ENCODE results near the gene KCNJ14.
A peak's percentile ranks its signal among the peaks of the same experiment; 100 is the strongest.

The KCNJ14 gene

GRCh38 chr19:48490981-48491792 lies 35.8 kb downstream of the KCNJ14 start:
- no peak for DNase-seq

DNA sequence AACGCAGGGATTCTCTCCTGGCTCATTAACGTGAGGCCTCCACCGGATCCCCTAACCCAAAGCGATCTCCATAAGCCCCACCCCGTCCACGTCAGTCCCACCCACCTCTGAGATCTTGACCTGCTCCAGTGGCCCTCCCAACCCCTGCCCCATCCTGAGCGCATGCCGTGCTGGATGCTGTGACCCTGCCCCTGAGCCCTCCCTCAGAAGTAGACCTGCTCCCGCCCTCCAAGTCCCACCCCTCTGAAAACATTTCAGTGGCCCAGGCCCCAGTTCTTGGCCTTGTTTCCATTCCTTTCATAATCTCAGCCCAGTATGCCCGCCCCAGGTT lies 36.4 kb downstream of the KCNJ14 start:
- DNase-seq = no peak

DNA sequence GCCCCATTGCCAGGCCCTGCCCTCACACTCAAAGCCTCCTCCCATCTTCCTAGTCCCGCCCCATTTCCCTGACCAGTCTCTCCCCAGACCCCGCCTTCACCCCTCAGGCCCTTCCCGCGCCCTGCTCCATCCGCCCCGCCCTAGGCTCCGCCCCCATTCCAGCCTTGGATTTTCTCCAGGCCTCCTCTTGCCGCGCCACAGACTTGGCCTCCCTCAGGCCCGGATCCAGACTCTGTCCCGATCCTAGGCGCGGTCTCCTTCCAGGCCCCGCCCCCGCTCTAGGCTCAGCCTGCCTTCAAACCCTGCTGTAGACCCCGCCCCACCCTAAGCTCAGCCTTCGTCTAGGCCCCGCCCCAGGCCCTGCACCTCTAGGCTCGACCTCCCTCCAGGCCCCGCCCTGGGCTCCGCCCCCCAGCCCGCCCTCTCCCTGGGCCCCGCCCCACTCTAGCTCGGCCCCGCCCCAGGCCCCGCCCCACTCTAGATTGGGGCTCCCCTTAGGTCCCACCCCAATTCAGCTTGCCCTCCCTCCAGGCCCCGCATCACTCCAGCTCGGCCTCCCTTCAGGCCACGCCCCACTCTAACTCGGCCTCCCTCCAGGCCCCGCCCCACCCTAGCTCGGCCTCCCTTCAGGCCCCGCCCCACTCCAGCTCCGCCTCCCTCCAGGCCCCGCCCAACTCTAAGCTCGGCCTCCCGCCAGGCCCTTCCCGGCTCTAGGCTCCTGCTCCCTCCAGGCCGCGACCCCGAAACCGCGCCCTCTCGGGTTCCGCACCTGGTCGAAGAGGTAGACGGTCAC lies 37.7 kb downstream of the KCNJ14 start:
- DNase-seq = no peak

DNA sequence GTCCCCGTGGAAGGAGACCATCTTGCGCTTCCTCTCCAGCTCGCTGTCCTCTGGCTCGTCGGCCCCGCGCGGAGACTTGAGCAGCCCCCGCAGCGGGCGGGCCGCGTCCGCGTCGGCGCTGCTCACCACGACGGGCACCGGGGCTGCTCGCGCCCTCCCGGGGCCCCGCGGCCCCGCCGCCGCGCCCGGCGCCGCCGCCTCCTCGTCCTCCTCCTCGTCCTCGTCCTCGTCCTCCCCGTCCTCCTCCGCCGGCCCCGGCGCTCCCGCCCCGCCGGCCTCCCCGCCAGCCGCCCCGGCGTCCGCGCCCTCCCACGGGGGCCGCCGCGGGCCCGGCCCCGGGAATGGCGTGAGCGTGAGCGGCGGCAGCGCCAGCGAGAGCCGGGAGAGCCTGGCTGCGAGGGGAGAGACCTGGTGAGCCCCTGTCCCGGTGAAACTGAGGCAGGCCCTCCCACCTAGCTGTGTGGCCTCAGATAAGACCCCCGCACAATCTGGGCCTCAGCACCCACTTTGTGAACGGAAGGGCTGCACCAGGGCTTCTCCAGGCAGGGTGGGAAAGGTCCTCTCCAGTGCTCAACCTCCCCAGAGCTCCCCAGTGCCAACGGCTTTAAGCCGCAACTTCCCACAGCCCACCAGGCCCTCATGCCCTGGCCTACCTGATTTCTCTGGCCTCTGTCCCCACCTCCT lies 38.5 kb downstream of the KCNJ14 start:
- no peak for DNase-seq

DNA sequence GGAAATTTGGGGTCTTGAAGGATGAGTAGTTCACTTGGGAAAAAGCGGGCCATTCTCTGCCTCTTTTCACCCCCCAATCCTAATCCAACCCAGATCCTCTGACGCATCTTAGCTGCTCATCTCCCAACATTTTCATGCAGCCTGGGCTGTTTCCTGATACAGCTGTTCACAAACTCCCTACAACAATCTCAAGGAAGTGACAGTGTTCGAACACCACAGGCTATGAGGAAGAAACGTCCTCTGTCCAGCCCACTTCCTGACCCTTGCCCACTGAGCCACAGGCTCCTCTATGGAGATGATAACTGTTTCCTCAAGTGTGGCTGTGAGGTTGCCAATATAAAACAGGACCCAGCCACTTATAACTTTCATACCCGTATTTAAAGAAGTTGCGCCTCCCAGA lies 40.0 kb downstream of the KCNJ14 start:
- no peak for DNase-seq

DNA sequence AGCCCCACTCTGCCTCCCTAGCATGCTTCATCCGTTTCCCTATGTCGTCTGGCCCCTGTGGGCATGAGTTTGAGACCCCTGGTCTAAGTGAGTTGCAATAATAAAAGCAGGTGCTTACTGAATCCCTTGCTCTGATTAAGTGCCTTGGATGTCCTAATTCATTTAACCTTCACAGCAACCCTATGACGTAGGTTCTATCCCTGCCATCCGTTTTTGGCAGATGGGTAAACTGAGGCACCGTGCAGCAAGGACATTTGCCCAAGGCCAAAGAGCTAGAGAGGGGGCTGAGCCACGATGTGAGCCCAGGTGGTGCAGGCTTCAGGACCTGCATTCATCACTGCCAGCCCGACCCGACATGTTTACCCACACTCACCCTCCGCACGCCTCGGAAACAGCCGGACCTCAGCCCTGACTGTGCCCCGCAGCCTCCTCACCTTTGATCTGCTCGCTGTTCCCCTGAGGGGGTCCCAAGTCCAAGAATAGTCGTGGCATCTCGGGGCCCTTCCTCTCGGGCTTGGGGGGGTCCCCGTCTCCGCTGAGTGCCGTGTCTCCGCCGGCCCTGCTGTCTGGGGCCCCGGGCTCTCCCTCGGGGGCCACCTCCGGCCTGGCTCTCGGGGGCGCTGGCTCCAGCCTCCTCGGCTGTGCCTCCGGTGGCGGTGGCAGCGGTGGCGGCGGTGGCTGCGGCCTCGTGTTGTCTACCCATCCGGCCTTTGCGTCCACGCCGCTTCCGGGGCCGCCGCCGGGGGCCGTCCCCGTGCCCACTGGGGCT lies 41.8 kb downstream of the KCNJ14 start:
- no peak for DNase-seq

GRCh38 chr19:48497728-48498594 lies 42.6 kb downstream of the KCNJ14 start:
- DNase-seq = no peak

DNA sequence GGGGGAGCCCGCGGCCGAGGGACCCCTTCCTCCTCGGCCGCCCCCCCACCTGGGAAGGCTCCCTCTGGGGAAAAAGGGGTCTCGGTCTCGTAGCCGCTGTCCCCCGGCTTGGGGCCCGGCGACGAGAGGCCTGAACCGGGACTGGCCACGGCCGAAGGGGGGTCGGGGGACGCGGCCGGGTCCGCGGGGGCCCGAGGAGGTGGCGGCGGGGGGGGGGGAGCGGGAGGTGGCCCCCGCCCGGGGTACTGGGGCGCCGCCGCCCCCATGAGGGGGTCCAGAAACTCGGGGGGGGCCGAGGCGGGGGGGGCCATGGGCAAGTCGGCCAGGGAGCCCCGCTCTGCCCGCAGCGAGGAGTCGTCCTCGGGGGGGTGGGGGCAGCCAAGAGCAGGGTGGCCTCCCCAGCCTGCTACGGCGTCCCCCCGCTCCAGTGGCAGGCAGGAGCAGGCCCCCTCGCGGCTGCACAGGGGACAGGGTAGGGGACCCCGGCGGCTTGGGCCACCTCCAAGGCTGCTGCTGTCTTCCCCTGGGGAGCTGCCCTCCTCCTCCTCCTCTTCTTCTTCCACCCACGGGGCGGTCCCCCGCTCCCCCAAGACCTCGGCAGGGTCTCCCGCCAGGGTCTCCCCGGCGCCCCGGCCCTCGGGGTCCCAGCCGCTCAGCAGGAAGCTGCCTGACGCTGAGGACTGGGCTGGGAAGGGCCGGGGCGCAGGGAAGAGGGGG lies 43.4 kb downstream of the KCNJ14 start:
- DNase-seq = no peak

DNA sequence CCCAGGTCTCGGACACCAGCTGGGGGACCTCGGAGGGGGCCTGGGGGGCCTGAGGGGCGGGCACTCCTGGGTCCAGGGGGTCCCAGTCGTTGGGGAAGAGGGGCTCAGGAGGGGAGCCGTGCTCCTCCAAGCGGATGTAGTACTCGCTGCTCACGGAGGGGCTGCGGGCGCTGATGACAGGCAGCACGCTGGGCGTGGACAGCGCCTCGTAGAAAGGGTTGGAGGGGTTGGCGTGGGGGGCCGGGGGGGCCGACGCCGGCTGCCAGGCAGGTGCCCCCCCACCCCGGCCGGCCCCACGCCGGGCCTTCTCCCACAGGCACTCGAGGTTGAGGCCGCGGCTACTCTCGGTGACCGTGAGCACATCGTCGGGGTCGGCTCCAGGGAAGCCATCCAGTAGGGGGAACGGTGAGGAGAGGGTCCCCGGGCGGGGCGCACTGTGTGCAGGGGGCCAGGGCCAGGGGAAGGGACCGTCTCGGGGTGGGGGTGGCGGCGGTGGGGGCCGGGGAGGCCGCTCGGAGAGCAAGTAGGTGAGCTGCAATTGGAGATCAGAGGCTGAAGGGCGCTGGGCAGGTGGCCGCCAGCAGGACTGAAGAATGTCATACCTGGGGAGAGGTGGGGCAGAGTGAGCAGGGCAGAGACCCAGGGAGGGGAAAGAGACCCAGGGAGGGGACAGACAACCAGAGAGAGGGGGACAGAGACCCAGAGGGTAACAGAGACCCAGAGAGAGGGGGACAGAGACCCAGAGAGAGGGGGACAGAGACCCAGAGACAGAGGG lies 44.1 kb downstream of the KCNJ14 start:
- no peak for DNase-seq

DNA sequence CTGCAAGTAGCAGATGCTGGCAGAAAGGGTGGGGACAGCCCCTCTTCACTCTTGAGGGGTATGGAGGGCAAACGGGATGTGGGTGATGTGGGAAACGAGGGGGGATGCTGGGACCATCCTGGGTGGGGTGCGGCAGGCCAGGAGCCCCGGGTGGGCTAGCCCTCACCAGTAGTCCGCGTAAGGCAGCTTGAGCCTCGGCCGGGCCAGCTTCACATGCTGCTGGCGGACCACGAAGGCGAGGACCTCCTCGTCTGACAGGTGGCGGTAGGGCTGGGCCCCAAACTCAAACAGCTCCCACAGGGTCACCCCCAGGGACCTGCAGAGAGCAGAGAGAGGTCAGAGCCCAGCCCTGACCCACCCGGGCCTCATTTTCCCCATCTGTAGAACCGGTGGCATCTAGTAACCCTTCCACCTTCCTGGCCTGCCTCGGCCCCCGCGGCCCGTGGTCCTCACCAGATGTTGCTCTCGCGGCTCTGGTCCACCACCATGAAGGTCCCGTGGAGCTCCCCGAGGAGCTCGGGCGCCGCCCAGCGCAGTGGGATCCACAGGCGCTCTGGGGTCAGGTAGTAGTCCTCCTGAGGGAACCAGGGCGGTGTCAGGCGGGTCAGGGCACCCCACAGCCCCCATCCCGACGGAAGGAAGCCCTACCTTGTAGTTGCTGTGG lies 45.6 kb downstream of the KCNJ14 start:
- DNase-seq = no peak

DNA sequence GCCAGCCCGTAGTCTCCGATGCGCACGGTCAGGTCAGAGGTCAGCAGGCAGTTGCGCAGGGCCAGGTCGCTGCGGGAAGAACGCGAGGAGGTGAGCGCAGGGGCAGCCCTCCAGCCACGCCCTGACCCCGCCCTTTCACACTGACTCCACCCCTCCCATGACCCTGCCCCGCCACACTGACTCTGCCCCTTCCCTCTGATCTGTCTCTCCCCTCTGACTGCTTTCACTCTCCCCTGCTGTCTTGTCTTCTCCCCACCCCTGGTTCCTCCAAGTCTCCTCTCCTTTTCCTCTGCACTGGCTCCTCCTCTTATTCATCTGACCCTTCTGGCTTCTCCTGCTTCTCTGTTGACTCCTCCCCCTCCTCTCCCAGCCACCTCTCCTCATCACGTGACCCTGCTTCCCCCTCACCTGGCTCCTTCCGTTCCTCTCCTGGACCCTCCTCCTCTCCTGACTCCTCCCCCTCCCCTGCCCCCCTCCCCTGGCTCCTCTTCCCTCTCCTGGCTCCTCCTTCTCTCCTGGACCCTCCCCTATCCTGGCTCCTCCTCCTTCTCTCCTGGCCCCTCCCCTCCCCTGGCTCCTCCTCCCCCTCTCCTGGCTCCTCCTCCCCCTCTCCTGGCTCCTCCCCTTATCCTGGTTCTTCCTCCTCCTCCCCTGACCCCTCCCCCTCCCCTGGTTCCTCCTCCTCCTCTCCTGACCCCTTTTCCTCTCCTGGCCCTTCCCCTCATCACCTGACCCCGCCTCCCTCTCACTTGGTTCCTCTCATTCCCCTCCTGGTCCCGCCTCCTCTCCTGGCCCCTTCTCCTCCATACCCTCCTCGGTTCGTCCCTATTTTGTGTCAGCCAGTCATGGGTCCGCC lies 46.3 kb downstream of the KCNJ14 start:
- DNase-seq = no peak

GRCh38 chr19:48502350-48503018 lies 47.1 kb downstream of the KCNJ14 start:
- no peak for DNase-seq

- peak; percentile 47 for DNase-seq
These were observed 50.9 kb downstream of the KCNJ14 start for GRCh38 chr19:48506138-48506733.

DNA sequence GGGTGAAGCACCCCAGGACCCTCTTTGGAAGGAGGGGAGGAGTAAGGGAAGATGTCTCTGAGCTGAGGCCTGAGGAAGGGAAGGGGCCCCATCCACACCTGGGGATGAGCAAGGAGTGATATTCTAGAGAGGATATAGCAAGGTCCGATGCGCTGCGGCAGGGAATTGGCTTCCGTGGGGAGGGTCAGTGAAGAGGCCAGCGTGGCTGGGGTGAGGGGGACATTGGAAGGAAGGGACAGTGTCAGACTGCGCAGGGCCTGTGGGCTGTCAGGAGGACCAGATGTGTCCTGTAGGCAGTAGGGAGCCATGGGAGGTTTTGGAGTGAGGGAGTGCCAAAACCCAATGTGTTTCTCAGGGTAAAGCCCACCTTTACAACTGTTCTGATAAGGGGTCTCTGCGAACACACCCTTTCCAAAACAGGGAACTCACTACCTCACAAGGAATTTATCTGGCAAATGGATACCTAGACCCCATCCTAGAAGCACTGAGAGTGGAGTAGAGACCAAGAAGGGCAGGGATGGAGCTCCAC lies 52.6 kb downstream of the KCNJ14 start:
- no peak for DNase-seq

- no peak for DNase-seq
These were observed 53.5 kb downstream of the KCNJ14 start for GRCh38 chr19:48508729-48509411.

- no peak for DNase-seq
These were observed 54.3 kb downstream of the KCNJ14 start for GRCh38 chr19:48509467-48510194.

Data from NCI-H524 treated with DMSO at 0.1 percent for 48 hours (cell line).